Calu3 (cell line): ENCODE measurements around the gene TMX2. TPM values are rescaled to one million over a fixed set of nuclear protein-coding genes. Genes with fewer than 3 reads are reported as not detected.
A peak's percentile ranks its signal among the peaks of the same experiment; 100 is the strongest.

Experiments
- BruUV-seq: library from RNA; stranded (reverse); fragments of 400-500 nt; replicated peaks from 2 replicates; lab custom pipeline; 2021; lab: Mats Ljungman, UMichigan
- CTCF ChIA-PET: fragments of 300-600 bp; sonication (Branson Sonifier 250); formaldehyde crosslinking; loops from one replicate; lab custom pipeline; 2022; ENCODE audit warnings: antibody characterized with exemption; lab: Charles Lee
- DNase-seq: peaks from one replicate; pipeline ENCODE4 v3.0.0; 2022
- H3K27ac Mint-ChIP-seq: one replicate; pipeline ENCODE4 v1.8.0; 2022; ENCODE audit warnings: mixed read lengths; ENCODE audit not compliant: unreplicated experiment
- H3K27me3 Mint-ChIP-seq: one replicate; pipeline ENCODE4 v1.8.0; 2022; ENCODE audit warnings: mixed read lengths; ENCODE audit not compliant: unreplicated experiment
- H3K36me3 Mint-ChIP-seq: one replicate; pipeline ENCODE4 v1.8.0; 2022; ENCODE audit warnings: mild to moderate bottlenecking, moderate library complexity, mixed read lengths; ENCODE audit not compliant: insufficient read depth, unreplicated experiment
- H3K4me1 Mint-ChIP-seq: one replicate; pipeline ENCODE4 v1.8.0; 2022; ENCODE audit warnings: mild to moderate bottlenecking, low read depth, mixed read lengths; ENCODE audit not compliant: unreplicated experiment
- H3K4me3 Mint-ChIP-seq: one replicate; pipeline ENCODE4 v1.8.0; 2022; ENCODE audit warnings: mild to moderate bottlenecking, low read depth, moderate library complexity, mixed read lengths; ENCODE audit not compliant: unreplicated experiment
- H3K9me3 Mint-ChIP-seq: one replicate; pipeline ENCODE4 v1.8.0; 2022; ENCODE audit warnings: low read depth, mixed read lengths; ENCODE audit not compliant: unreplicated experiment
- intact Hi-C: fragments of 100-400 bp; cut with micrococcal nuclease; formaldehyde crosslinking; loops from one replicate; pipeline ENCODE4 v1.10.0; 2022; ENCODE audit not compliant: unreplicated experiment
- total RNA-seq: library from RNA; stranded (reverse); gene quantifications from 2 replicates; pipeline ENCODE4 v1.2.3, GENCODE V29; 2022
- TF ChIP-seq, protein P1 (sequence below): fragments of 200-600 bp; IDR thresholded peaks from one replicate; pipeline ENCODE4 v1.8.0; 2022; ENCODE audit warnings: antibody characterized with exemption; ENCODE audit not compliant: unreplicated experiment

TMX2 gene
- total RNA-seq, 1 experiment from 2014 or later = 152 TPM

DNA sequence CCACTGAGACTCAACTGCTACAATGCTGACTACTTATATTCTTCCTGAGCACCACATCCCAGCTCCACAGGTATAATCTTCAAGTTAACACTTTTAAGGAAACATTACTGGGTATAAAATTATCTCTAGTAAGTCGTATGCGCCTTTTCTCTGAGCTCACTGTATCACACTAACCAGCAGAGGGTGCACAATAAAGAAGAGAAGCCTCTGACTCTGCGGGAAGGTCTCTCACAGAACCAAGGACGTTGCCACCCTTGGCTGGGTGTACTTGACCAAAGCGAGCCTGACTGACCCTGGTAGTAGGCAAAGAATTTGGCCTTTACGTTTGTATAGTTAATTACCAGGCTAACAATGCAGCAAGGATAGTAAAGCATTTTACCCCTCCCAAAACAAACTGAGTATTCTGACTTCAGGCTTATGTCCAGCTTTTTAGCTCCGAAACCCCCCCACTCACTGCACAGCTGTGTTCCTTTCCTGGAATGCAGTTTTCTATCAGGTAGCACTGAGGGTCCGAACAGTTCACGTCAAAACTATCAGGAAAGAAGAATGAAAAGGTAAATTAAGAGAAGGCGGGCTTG, 39.4 kb downstream of the TMX2 start, which contains the start of gene BTBD18:
Gene BTBD18, minus strand, starts transcription at position 144 of the 578 bp plus-strand sequence. CDS start 631 bp downstream, outside the sequence.
- intact Hi-C loops = loop anchor here (2.0 to 5.0 kb wide), 2 partner anchors 536 to 763 kb away; no protein-coding TSS in a partner anchor
- TF ChIP-seq, protein P1, sequence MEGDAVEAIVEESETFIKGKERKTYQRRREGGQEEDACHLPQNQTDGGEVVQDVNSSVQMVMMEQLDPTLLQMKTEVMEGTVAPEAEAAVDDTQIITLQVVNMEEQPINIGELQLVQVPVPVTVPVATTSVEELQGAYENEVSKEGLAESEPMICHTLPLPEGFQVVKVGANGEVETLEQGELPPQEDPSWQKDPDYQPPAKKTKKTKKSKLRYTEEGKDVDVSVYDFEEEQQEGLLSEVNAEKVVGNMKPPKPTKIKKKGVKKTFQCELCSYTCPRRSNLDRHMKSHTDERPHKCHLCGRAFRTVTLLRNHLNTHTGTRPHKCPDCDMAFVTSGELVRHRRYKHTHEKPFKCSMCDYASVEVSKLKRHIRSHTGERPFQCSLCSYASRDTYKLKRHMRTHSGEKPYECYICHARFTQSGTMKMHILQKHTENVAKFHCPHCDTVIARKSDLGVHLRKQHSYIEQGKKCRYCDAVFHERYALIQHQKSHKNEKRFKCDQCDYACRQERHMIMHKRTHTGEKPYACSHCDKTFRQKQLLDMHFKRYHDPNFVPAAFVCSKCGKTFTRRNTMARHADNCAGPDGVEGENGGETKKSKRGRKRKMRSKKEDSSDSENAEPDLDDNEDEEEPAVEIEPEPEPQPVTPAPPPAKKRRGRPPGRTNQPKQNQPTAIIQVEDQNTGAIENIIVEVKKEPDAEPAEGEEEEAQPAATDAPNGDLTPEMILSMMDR = peak; percentile 54
- Mint-ChIP-seq H3K36me3 (peaks cover 14% of the 10 kb centered on the region), H3K4me3 (no peak within 1 kb of the TSS), H3K9me3 (no peaks in the 10 kb centered on the region), H3K27me3 (no peaks in the 10 kb centered on the region), H3K4me1 (peaks cover 21% of the 10 kb centered on the region), H3K27ac (peak within 1 kb of the TSS; percentile 53)
- peak; percentile 54 for DNase-seq
- CTCF ChIA-PET = interaction anchor here (0.7 to 2.7 kb wide), 9 partner anchors 10 to 535 kb away, joined by 3 to 55 read pairs (median 8); partner anchors contain the start of genes CTNND1 and SELENOH
- no TSS peak for BruUV-seq

DNA sequence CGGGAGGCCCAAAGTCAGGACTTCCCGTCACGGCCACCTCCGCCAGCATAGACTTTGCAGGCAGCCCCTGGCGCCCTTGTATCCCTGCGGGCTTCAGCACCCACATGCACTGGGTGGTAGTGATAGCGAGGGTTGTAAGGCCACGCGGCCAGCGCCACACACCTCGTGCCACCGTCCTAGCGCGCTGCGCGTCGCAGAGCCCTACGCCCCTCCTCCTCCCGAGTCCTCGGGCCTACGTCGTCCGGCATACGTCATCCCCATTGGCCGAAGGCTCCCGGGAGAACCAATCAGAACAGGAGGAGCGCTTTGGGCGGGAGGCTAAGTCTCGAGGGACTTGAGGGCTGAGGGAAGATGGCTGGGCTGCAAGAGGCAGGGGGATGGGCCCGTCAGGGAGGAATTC, 40.6 kb downstream of the TMX2 start:
- H3K4me1 Mint-ChIP-seq = peaks cover 21% of the 10 kb centered on the region
- DNase-seq = no peak
- intact Hi-C loops = loop anchor here (5.0 kb wide), 1 partner anchor 534 kb away; no protein-coding TSS in a partner anchor
- H3K9me3 Mint-ChIP-seq = no peaks in the 10 kb centered on the region
- TF ChIP-seq, protein P1 = no peak
- CTCF ChIA-PET = interaction anchor here (2.2 kb wide), 1 partner anchor 47 kb away, joined by 55 read pairs; no protein-coding TSS in a partner anchor
- no peaks in the 10 kb centered on the region for H3K27me3 Mint-ChIP-seq
- no TSS peak for BruUV-seq
- peaks cover 5% of the 10 kb centered on the region for H3K36me3 Mint-ChIP-seq
- H3K27ac Mint-ChIP-seq = no peak overlapping the region
- no peak overlapping the region for H3K4me3 Mint-ChIP-seq

DNA sequence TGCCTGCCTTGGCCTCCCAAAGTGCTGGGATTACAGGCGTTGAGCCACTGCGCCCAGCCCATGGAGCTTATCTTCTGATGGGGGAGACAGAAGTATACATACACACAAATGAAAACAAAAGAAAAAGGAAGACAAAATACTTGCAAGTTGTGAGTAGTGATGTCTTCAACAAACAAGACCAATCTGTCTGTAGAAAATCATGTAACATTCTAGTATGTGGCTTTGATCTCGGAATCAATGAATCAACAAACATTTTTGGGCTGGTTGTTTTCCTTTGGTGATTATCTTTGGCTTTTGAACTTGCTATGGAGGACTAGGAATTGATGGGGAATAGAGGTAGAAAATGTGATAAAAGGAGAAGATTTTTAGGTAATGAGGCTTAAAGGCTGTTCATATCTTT, 45.8 kb downstream of the TMX2 start:
- Mint-ChIP-seq H3K27ac (no peak overlapping the region), H3K36me3 (peaks cover 23% of the 10 kb centered on the region), H3K9me3 (no peaks in the 10 kb centered on the region), H3K4me3 (no peak overlapping the region), H3K4me1 (peaks cover 8% of the 10 kb centered on the region), H3K27me3 (no peaks in the 10 kb centered on the region)
- BruUV-seq = no TSS peak
- TF ChIP-seq, protein P1 = no peak
- intact Hi-C loops = no loop called here
- no peak for DNase-seq
- CTCF ChIA-PET = interaction anchor here (0.8 to 1.5 kb wide), 2 partner anchors 14 to 42 kb away, joined by 5 to 7 read pairs; no protein-coding TSS in a partner anchor

DNA sequence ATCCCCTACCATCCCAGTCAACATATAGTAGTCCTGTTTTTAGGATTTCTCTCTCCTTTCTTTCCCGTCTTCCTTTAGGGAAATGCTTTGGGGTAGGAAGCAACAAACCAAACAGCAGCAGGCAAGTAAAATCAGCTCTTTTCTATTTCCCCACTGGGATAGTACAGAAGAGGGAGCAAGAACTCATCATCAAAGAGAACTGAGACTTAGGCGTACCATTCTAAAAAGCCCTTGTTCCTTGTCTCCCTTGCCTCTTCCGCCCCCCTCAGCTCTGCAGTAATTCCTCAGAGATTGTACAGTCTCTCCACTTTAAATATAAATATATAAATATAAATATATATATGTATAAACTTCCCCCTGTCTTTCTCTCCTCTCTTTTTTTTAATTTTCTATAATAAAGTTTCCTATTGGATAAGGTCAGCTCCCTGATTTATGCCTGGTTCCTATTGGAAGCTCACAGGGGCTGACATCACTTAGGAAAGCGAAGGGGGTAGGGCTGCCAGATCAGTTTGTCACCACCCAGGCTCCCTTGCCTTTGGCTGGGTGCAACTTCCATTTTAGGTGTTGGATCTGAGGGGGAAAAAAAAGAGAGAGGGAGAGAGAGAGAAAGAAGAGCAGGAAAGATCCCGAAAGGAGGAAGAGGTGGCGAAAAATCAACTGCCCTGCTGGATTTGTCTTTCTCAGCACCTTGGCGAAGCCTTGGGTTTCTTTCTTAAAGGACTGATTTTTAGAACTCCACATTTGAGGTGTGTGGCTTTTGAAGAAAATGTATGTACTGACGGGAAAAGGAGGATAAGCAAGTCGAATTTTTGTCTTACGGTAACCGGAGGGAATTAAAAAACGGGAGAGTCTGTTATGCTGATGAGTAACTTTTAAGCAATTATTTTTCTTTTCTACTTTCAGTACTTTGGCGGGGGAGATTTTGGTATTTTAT, 49.2 kb downstream of the TMX2 start, which contains the start of gene CTNND1:
Gene CTNND1, plus strand, starts transcription at position 502 of the 934 bp plus-strand sequence. CDS start 29,677 bp downstream, outside the sequence.
- CTCF ChIA-PET = interaction anchor here (0.6 to 4.3 kb wide), 9 partner anchors 9 to 525 kb away, joined by 3 to 30 read pairs (median 6); partner anchors contain the start of genes BTBD18 and MED19
- Mint-ChIP-seq H3K36me3 (peaks cover 57% of the 10 kb centered on the region), H3K4me3 (peak within 1 kb of the TSS; percentile 88), H3K27me3 (no peaks in the 10 kb centered on the region), H3K4me1 (peaks cover 22% of the 10 kb centered on the region), H3K27ac (peak within 1 kb of the TSS; percentile 99), H3K9me3 (no peaks in the 10 kb centered on the region)
- TSS peak; percentile 69 for BruUV-seq
- peak; percentile 89 for DNase-seq
- intact Hi-C loops = loop anchor here (1.0 to 2.0 kb wide), 2 partner anchors 18 to 37 kb away; no protein-coding TSS in a partner anchor
- TF ChIP-seq, protein P1 = no peak
